22Rv1 (cell line): Measurements from ENCODE around the gene SHC1.
"Not testable (repeated sequence)": the region's sequence is repeated elsewhere in the genome, so short reads cannot be mapped to it uniquely, and the experiment has no call there.

Experiments used
- H3K27ac ChIP-seq: fragments of 450-650 bp; 2 replicates; pipeline ENCODE4 v1.5.1; 2017
- ZFX ChIP-seq: fragments of 450-650 bp; IDR thresholded peaks from 2 replicates; pipeline ENCODE4 v1.6.1; 2017; ENCODE audit warnings: antibody characterized with exemption, borderline replicate concordance
- TF ChIP-seq, protein P1 (sequence below): fragments of 450-650 bp; IDR thresholded peaks from 2 replicates; pipeline ENCODE4 v1.5.1; 2017; ENCODE audit warnings: mild to moderate bottlenecking

The SHC1 gene

DNA sequence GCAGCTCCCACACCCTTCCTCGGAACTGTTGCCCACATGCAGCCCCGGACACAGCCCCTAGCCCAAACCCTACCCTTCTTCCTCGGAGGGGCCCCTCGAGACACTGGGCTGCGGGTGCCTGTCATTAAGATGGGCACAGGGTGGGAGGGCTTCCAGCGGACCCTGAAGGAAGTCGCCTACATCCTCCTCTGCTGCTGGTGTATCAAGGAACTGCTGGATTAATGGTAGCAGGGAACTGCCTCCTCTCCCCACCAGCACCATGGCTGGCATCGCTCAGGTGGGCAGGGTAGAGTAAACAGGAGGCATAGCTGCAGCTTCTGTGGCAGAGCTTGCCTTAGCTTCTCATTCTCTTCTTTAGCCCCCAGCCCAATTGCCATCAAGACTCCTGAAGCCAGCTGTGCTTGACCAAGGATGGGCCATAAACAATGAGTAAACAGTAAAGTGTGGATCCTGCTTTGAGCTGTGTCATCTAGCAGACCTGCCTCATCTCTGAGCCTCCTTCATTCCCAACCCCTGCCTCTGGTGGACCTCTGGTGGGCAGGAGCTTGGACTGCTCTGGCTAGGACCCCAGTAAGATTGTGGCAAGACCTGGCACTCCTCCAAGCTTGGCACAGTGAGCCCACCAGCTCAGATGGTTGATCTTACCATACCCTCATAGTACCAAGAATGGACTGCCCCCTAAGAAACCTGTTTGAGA is 23.2 kb upstream of the SHC1 start, which contains the start of gene LENEP:
TSS of gene LENEP (plus strand) at position 15 of the 697 bp plus-strand sequence. CDS start at position 37, 22 bp downstream.
- no peak for TF ChIP-seq ZFX
- TF ChIP-seq, protein P1, sequence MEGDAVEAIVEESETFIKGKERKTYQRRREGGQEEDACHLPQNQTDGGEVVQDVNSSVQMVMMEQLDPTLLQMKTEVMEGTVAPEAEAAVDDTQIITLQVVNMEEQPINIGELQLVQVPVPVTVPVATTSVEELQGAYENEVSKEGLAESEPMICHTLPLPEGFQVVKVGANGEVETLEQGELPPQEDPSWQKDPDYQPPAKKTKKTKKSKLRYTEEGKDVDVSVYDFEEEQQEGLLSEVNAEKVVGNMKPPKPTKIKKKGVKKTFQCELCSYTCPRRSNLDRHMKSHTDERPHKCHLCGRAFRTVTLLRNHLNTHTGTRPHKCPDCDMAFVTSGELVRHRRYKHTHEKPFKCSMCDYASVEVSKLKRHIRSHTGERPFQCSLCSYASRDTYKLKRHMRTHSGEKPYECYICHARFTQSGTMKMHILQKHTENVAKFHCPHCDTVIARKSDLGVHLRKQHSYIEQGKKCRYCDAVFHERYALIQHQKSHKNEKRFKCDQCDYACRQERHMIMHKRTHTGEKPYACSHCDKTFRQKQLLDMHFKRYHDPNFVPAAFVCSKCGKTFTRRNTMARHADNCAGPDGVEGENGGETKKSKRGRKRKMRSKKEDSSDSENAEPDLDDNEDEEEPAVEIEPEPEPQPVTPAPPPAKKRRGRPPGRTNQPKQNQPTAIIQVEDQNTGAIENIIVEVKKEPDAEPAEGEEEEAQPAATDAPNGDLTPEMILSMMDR, result no peak
- H3K27ac ChIP-seq, result peak within 1 kb of the TSS; percentile 57

DNA sequence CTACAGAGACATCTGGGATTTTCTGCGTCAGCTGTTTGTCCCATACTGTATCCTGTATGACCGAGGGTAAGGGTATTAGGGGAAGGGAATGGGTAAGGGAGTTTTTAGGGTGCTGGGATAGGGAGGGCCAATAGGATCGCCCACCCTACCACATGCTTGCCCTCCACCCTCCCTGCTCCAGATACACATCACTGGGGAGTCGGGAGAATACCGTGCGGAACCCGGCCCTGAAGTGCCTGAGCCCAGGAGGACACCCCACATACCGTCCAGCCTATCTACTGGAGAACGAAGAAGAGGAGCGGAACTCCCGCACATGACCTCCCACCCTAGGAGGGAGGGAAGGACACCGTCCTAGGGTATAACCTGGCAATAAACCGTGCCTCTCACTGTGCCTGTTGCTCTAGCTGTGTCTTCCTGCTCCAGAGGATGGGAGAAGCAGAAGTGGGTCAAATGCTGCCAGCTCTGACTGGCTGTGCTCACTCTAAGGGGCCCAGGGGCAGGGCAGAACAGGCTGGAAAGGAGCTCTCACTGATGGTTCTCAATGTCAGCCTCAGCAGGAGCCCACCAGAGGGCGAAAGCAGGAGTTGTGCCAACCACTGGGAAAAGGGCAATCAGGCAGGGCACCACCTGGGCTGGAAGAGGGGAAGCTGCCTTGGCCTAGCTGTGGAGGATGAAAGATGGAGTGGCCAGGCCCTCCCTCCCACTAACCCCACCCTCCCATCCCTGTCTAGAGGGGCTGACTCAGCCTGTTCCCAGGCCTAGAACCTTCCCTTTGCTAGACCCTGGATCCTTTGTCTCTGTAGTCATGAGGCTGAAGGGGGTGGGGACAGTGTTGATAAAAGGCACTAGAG is 22.4 kb upstream of the SHC1 start:
- TF ChIP-seq, protein P1, result peak; percentile 41
- no peak for TF ChIP-seq ZFX

DNA sequence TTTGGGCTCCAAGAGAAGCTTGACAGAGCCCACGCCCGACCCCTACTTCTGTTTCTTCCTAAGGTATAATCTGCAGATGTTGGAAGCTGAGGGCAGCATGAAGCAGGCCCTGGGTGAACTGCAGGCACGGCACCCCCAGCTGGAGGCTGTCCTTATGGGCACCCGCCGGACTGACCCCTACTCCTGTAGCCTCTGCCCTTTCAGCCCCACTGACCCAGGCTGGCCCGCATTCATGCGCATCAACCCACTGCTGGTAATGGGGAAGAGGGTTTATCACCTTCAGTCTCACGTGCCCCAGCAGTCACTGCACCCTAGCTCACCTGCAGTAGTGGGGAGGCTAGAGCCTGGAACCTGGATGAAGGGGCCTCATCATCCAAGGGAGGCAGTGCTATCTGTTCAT is 19.7 kb upstream of the SHC1 start:
- 0 out of 2 replicates have a peak overlapping the region, but pooled peaks have one; percentile 29 for H3K27ac ChIP-seq
- TF ChIP-seq, protein P1, result no peak
- TF ChIP-seq ZFX, result no peak

More for the DNA sequence above, 22.4 kb upstream of the SHC1 start:
- peak overlapping the region; percentile 57 for H3K27ac ChIP-seq

DNA sequence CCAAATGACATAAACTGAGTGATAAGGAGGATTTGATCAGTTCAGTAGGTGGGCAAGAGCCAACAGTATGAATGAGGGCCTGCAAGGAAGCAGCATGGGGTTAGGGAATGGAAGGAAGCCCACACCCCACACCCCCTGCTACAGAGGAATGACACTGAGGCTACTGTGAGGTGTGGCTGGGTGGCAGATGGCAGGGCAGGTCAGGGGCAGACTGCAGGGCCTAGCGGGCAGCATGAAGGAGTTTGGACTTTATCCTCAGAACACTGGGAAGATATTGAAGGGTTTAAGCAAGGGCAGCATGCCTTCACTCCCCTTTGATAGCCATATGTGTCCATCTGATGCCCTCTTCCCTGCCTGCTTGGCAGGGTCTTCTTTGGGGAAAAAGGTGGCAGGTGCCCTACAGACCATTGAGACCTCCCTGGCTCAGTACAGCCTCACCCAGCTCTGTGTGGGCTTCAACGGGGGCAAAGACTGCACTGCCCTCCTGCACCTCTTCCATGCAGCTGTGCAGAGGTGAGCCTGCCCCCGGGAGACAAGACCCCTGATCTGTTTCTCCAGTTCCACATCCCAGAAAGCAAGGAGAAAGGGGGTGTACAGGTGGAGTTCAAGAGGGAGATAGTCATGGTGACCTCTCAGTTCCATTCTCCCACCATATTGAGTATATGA is 18.8 kb upstream of the SHC1 start:
- TF ChIP-seq, protein P1, result no peak
- no peak for TF ChIP-seq ZFX
- H3K27ac ChIP-seq, result peak overlapping the region; percentile 29

DNA sequence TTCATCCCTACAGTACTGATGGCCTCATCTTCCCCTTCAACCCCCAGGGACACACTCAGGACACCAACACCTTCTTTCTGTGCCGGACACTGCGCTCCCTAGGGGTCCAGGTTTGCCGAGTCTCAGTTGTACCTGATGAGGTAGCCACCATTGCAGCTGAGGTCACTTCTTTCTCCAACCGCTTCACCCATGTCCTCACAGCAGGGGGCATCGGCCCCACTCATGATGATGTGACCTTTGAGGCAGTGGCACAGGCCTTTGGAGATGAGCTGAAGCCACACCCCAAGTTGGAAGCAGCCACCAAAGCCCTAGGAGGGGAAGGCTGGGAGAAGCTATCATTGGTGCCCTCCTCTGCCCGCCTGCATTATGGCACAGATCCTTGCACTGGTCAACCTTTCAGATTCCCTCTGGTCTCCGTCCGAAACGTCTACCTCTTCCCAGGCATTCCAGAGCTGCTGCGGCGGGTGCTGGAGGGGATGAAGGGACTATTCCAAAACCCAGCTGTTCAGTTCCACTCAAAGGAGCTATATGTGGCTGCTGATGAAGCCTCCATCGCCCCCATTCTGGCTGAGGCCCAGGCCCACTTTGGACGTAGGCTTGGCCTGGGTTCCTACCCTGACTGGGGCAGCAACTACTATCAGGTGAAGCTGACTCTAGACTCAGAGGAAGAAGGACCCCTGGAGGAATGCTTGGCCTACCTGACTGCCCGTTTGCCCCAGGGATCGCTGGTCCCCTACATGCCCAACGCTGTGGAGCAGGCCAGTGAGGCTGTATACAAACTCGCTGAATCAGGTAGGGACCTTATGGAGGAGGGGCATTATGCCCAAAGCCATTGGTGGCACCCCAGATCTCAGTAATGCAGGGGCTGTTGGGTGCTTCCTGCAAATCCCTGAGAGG is 17.8 kb upstream of the SHC1 start:
- TF ChIP-seq ZFX, result no peak
- TF ChIP-seq, protein P1, result peak; percentile 20; the same call in 1 of the 2 replicates
- peak overlapping the region; percentile 29; the same call in 1 of the 2 replicates for H3K27ac ChIP-seq

DNA sequence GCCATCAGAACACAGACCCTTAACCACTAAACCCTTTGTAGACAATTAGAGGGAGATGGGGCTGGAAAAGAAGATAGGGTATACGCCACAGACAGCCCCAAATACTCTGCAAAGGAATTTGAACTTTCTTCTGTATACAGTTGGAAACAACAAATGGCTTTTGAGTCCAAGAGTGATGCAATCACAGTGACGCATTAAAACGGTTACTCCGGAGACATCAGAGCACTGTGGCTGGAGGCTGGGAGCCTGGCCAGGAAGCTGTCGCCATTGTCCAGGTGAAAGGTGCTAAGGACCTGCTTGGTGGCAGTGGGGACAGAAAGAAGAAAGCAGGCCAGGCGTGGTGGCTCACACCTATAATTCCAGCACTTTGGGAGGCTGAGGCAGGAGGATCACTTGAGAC is 16.8 kb upstream of the SHC1 start:
- no peak overlapping the region for H3K27ac ChIP-seq
- TF ChIP-seq, protein P1, result no peak
- no peak for TF ChIP-seq ZFX

DNA sequence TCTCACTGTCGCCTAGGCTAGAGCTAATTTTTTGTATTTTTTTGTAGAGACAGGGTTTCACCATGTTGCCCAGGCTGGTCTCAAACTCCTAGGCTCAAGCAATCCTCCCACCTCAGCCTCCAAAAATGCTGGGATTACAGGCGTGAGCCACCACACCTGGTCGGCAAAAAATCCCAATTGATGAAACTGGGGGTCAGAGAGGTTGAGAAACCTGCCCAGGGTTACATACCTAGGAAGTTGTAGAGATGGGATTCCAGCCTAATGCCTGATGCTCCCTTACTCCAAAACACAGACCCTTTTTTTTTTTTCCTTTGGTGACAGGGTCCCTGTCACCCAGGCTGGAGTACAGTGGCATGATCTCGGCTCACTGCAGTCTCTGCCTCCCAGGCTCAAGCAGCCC is 16.2 kb upstream of the SHC1 start:
- not testable (repeated sequence) for H3K27ac ChIP-seq
